Measurements from ENCODE around the gene PHF13.

PHF13 gene

DNA sequence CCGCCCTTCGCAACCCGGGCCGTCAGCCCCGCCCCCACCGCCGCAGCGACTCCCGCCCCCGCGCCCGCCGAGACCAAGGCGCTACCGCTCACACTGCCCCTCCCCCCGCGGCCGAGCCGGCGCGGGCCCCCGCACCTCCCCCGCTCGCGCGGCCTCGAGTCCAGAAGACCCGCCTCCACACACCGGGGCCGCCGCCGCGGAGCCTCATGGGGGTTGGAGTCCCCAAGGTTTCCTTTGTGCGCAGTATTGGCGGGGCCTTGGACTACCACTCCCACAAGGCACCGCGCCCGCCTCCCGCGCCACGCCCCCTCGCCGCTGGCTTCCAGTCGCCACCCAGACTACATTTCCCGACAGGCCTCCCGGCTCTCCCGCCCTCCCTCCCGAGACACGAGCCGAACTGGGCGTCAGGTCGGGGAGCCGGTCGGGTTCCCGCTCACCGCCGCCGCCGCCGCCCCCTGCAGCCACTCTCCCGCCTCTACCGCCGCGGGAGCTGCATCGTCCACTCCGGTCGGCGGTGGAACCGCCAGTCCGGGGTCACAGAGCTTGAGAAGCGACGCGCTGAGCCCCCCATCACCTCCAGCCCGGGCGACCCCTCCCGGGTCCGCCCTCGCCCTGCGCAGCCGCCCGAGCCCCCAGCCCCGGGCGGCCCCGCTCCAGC, at the start of gene PHF13:
PHF13 (plus strand) TSS at position 371 of the 658 bp plus-strand sequence. CDS start 336 bp downstream, outside the sequence.
- DNase-seq, result peak; percentile 99

DNA sequence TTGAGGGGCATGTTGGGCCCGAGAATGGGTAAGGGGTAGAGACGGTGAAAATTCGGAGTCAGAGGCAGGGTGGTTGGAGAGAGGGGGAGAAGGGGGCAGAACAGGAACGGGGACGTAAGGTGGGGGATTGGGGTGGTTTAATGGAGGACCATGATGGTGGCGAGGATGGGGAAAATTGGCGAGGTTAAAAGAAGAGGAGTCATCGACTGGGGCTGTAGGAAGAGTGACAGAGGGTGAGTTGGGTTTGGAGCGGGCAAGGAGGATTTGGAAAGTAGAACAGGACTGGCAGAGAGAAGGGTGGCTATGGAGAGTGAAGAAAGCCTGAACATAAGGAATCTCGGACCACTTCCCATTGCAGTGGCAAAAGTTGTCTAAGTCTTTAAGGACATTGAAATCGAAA, 44.5 kb upstream of the PHF13 start:
- DNase-seq, result no peak

DNA sequence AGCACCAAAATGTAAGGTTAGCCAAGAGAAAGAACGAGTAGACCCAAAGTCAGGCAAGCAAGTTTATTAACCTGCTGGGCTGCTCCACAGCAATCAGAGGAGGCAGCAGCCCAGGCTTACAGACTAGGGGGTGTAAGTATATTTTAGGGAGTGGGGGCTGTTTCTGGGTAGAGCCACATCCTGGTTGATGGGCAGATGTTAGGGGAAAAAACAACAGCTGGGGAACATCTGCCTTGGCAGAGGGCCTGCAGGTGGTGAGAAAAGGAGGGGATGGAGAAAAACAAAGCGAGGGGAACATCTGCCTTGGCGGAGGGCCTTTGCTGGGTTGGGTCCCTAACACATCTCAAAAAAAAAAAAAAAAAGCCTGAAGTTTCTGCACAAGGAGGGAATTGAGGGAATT, 43.4 kb upstream of the PHF13 start:
- DNase-seq, result no peak

DNA sequence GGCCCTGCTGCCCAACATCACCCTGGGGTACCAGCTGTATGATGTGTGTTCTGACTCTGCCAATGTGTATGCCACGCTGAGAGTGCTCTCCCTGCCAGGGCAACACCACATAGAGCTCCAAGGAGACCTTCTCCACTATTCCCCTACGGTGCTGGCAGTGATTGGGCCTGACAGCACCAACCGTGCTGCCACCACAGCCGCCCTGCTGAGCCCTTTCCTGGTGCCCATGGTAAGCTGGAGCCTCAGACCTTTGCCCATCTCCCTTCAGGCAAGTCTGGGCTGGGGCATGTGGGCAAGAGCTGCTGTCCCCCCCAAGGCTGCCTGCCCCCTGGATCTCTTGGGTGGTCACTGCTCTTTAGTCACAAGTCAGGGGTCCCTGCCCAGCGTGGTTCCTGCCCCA, 42.5 kb upstream of the PHF13 start:
- DNase-seq, result no peak

DNA sequence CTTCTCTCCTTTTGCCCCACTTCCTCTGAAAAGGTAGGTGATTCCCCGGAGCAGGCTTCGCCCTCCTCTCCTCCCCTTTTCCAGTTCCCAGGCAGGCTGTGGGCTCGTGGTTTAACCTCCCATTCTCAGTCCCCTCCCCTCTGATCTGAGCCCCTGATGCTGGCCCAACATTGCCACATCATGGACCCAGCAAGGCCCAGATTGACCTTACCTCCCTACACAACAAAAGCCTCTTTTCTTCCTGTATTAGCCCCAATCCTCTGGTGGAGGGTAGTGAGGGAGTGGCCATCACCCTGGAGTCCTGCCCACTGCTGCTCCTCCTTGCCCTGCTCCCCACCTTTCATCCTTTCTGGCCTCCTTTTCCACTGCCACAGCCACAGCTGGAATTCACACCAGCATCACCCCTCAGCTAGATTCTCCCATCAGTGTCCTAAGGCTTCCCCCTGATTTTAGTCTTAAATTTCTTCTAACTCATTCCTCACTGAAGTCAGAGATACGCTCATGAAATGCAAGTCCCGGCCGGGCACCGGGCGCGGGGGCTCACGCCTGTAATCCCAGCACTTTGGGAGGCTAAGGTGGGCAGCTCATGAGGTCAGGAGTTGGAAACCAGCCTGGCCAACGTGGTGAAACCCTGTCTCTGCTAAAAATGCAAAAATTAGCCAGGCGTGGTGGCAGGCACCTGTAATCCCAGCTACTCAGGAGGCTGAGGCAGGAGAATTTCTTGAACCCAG, 40.7 kb upstream of the PHF13 start:
- DNase-seq, result no peak

DNA sequence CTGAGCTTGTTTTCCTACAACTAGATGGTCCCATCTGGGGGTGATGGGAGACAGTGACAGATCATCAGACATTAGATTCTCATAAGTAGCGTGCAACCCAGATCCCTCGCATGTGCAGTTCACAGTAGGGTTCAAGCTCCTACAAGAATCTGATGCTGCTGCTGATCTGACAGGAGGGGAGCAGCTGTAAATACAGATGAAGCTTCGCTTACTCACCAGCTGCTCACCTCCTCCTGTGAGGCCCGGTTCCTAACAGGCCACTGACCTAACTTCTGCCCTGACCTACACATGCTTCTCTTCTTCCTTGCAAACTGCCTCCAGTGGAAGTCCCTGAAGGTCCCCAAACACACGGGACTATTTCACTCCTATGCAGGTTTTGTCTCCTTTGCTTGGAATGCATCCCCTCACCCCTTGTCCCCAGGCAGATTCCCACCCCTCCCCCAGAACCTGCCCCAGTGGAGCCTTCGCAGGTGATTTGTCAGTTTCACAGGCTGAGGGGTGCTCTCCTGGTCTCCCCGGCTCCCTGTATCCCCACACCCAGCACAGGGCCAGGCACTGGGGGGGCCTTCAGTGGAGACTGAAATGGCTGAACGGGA, 39.4 kb upstream of the PHF13 start:
- peak; percentile 17 for DNase-seq

DNA sequence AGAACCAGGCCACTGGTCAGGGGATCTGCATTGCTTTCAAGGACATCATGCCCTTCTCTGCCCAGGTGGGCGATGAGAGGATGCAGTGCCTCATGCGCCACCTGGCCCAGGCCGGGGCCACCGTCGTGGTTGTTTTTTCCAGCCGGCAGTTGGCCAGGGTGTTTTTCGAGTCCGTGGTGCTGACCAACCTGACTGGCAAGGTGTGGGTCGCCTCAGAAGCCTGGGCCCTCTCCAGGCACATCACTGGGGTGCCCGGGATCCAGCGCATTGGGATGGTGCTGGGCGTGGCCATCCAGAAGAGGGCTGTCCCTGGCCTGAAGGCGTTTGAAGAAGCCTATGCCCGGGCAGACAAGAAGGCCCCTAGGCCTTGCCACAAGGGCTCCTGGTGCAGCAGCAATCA, 38.7 kb upstream of the PHF13 start:
- no peak for DNase-seq

DNA sequence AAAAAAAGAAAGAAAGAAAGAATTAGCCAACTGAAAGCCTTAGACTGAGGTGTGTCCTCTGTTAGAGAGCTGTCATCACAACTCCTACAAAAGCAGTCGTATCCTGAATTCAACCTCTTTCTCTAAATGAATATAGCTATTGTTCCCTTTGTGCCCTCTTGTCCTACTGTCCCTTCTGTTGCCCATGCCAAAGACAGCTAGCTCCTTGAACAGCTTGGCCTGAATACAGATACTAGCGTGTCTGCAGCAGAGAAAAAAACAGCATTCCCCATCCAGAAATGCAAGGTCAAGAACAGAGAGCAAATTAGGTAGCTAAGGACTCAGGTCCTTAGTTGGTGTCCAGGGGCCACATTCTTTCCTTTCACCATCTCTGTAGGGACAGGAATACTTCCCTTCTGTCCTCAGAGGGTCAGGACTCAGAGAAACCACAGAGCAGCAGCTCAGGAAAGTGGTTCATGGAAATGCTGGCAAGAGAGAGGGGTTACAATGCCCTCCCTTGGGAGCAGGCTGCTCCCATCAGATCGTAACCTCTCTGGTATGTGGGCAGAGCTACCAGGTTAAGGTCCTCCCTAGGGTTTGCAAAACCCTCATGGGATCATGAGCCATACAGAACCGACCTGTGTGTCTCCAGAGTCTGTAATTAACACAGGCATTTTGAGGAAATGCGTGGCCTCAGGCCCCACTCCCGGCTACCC, 35.6 kb upstream of the PHF13 start:
- no peak for DNase-seq

DNA sequence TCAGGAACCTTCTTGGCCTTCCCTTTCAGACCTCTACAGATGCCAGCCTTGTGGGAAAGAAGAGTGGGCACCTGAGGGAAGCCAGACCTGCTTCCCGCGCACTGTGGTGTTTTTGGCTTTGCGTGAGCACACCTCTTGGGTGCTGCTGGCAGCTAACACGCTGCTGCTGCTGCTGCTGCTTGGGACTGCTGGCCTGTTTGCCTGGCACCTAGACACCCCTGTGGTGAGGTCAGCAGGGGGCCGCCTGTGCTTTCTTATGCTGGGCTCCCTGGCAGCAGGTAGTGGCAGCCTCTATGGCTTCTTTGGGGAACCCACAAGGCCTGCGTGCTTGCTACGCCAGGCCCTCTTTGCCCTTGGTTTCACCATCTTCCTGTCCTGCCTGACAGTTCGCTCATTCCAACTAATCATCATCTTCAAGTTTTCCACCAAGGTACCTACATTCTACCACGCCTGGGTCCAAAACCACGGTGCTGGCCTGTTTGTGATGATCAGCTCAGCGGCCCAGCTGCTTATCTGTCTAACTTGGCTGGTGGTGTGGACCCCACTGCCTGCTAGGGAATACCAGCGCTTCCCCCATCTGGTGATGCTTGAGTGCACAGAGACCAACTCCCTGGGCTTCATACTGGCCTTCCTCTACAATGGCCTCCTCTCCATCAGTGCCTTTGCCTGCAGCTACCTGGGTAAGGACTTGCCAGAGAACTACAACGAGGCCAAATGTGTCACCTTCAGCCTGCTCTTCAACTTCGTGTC, 34.7 kb upstream of the PHF13 start:
- no peak for DNase-seq

DNA sequence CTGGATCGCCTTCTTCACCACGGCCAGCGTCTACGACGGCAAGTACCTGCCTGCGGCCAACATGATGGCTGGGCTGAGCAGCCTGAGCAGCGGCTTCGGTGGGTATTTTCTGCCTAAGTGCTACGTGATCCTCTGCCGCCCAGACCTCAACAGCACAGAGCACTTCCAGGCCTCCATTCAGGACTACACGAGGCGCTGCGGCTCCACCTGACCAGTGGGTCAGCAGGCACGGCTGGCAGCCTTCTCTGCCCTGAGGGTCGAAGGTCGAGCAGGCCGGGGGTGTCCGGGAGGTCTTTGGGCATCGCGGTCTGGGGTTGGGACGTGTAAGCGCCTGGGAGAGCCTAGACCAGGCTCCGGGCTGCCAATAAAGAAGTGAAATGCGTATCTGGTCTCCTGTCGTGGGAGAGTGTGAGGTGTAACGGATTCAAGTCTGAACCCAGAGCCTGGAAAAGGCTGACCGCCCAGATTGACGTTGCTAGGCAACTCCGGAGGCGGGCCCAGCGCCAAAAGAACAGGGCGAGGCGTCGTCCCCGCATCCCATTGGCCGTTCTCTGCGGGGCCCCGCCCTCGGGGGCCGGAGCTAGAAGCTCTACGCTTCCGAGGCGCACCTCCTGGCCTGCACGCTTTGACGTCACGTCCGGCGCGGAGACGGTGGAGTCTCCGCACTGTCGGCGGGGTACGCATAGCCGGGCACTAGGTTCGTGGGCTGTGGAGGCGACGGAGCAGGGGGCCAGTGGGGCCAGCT, 34.0 kb upstream of the PHF13 start, which contains the start of gene ZBTB48:
ZBTB48 (plus strand) TSS at position 621 of the 745 bp plus-strand sequence. CDS start 616 bp downstream, outside the sequence.
- DNase-seq, result peak; percentile 99

DNA sequence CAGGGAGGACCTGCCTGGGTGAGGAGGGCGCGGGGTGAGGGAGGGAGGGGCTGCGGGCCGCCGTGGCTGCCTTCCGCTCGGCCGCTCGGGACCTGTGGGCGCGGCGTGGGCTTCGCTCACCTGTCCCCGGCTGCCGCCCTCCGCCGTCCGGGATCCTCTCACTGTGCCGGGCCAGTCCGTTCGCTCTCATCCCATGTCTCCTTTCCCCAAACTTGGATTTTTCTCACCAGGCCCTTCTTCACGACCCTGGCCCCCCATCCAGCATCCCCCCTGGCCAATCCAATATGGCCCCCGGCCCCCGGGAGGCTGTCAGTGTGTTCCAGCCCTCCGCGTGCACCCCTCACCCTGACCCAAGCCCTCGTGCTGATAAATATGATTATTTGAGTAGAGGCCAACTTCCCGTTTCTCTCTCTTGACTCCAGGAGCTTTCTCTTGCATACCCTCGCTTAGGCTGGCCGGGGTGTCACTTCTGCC, 33.4 kb upstream of the PHF13 start:
- no peak for DNase-seq

DNA sequence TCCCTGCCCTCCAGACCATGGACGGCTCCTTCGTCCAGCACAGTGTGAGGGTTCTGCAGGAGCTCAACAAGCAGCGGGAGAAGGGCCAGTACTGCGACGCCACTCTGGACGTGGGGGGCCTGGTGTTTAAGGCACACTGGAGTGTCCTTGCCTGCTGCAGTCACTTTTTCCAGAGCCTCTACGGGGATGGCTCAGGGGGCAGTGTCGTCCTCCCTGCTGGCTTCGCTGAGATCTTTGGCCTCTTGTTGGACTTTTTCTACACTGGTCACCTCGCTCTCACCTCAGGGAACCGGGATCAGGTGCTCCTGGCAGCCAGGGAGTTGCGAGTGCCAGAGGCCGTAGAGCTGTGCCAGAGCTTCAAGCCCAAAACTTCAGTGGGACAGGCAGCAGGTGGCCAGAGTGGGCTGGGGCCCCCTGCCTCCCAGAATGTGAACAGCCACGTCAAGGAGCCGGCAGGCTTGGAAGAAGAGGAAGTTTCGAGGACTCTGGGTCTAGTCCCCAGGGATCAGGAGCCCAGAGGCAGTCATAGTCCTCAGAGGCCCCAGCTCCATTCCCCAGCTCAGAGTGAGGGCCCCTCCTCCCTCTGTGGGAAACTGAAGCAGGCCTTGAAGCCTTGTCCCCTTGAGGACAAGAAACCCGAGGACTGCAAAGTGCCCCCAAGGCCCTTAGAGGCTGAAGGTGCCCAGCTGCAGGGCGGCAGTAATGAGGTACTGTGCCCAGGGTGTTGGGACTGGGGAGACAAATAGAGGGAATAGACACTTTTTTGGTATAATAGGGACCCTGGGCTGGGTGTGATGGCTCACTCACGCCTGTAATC, 32.7 kb upstream of the PHF13 start:
- DNase-seq, result no peak

DNA sequence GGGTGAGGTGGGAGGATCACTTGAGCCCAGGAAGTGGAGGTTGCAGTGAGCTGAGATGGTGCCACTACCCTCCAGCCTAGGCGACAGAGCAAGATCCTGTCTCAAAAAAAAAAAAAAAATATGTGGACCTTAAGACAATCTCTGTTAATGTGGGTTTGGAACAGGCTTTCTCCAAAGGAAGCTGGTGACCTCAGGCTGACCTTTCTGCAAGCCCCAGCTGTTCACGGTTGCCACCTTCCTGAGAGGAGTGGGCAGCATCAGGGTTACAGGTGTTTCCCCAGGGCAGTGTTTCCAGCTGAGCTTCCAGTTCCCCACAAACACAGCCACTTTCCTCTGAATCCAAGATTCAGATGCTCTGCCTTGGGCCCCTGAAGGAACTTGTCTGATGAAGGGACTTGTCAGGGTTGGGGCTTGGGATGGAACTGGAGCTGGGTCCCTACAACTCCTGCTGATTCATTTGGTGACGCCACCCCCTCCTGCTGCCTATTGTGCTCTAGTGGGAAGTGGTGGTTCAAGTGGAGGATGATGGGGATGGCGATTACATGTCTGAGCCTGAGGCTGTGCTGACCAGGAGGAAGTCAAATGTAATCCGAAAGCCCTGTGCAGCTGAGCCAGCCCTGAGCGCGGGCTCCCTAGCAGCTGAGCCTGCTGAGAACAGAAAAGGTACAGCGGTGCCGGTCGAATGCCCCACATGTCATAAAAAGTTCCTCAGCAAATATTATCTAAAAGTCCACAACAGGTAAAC, 31.8 kb upstream of the PHF13 start:
- DNase-seq, result no peak

DNA sequence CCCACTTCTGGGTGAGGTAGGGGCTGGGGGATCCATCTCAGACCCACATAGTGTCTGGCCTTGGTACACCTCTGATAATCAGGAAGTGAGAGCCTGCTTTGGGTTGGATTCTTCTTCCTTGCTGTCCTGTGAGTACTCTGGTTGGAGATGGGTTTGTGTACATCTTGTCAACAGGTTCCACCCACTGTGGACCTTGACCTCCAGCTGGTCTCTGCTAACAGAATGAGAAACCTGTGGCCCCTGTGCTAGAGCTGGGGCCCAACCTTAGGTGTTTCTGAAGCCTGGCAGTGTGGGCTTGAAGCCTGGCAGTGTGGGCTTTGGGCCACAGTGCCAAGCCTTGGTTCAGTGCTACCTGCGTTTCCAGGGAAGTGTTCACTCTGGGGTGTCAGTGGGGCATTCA, 31.2 kb upstream of the PHF13 start:
- no peak for DNase-seq

DNA sequence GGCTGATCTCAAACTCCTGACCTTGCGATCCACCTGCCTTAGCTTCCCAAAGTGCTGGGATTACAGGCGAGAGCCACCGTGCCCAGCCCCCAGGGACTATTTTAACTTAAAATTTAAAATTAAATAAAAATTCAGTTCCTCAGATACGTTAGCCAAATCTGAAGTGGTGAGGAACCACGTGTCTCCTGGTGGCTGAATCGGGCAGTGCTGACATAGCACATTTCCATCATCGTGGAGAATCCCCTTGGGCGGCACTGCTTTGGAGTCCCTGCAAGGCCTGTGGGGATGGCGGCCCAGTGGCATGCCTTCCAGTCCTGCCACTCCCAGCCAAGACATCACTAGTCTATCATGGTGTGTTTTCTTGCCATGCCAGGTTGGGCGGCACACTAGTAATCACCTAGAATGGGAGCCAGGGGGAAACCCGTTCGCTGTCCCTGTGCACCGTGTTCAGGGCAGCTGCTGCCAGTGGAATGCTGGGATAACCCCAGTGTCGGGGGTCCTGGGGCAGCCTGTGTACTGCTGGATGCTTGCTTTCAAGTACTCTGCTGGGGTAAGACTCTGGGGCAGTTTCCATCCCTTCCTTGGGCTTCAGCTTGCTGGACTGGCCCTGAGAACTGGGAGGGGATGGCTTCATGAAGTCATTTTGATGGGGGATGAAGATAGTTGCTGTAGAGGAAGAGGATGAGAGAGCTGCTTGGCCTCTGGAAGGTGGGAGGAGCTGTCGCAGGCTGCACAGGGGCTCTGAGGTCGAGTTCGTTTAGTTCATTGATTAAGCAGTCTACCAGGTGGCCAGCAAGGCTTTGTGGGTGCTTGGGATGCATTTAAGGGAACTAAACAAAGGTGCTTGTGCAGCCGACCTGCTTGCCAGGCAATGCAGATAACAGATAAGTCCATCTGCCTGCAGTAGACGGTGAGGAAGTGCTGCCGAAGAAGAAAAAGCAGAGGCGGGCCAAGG, 29.1 kb upstream of the PHF13 start:
- no peak for DNase-seq

DNA sequence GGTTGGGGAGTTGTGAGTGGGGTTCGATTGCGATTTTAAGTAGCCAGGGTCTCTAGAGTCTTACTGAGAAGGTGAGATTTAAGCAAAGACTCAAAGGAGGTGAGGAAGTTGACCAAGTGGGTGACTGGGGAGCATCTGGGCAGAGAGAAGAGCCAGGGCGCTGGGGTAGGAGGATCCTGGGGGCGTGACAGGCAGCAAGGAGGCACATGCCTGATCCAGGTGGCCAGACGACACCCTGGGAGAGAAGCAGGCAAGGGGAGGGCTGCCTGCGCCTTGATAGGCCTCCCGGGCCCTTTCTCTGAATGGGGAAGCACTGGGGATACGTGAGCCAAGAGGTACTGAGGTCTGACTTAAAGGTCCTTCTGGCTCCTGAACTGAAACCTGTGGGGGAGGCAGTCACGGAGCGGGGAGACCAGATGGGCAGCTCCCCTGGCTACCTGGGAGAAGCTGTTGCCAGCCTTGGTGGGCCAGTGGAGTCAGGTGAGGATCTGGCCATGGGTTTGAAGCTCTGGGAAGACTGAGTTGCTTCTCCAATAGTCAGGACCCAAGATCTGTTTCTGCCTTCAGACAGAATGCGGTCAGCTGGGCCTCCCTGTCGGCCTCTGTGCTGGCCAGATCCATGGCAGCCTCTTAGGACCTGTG, 28.3 kb upstream of the PHF13 start:
- no peak for DNase-seq

DNA sequence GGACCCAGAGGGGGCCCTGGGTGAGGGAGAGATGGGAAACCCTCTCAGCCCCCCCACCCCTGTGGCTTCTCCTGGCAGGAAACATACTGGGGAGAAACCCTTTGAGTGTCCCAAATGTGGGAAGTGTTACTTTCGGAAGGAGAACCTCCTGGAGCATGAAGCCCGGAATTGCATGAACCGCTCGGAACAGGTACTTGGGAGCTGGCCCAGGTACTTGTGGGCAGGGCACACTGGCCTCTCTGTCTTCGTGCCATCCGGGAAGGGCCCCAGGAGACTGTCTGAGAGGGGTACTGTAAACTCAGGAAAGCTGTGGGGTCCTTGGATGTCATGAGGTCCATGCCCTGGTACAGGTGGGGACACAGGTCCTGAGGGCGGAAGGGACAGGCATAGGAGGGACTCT, 27.7 kb upstream of the PHF13 start:
- no peak for DNase-seq

DNA sequence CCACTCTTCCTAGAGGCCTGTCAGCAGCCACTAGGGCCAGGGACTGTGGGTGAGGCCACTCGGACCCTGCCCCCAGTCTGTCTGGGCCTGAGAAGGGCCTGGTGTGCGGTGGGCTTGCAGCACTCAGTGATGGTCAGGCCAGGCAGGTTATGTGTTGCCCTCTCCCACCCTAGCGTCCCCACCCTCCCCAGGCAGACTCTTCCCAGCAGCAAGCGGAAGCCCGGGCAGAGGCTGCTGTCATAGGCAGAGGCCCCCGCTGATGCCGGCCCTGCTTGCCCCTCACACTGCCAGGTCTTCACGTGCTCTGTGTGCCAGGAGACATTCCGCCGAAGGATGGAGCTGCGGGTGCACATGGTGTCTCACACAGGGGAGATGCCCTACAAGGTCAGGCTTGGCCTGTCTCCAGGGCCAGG, 27.1 kb upstream of the PHF13 start:
- no peak for DNase-seq

Data from eye (tissue), 1 donor.